ENCODE measurements around the gene KCNN1.

- TF ChIP-seq, protein P1, sequence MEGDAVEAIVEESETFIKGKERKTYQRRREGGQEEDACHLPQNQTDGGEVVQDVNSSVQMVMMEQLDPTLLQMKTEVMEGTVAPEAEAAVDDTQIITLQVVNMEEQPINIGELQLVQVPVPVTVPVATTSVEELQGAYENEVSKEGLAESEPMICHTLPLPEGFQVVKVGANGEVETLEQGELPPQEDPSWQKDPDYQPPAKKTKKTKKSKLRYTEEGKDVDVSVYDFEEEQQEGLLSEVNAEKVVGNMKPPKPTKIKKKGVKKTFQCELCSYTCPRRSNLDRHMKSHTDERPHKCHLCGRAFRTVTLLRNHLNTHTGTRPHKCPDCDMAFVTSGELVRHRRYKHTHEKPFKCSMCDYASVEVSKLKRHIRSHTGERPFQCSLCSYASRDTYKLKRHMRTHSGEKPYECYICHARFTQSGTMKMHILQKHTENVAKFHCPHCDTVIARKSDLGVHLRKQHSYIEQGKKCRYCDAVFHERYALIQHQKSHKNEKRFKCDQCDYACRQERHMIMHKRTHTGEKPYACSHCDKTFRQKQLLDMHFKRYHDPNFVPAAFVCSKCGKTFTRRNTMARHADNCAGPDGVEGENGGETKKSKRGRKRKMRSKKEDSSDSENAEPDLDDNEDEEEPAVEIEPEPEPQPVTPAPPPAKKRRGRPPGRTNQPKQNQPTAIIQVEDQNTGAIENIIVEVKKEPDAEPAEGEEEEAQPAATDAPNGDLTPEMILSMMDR (IDR thresholded peaks at IDR 0.05; ENCODE audit: low read depth, low read length), result no peak
- TF ChIP-seq EZH2phosphoT487 (IDR thresholded peaks at IDR 0.05; ENCODE audit: low read depth), result no peak
Measured at GRCh38 chr19:17931532-17932191, 35.2 kb upstream of the KCNN1 start.

Data from OCI-LY3 (cell line).